Measurements from ENCODE around the gene OR10A4.

DNA sequence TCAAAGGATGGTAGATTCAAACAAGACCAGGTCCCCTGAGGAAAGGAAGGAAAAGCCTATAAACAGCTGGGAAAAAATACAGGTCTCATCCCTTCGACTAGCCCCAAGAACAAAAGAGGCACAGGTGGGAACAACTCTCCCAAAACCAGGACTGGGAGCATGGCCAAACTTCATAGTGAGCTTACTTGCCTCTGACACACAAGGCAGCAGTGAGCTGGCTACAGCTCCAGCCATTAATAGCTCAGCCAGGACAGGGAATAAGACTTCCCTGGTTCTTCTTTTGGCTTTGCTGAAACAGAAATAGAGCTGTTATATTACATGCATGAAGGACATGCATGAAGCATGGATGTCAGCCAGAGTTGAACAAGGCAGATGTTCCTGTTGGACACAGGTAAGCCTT, 13.5 kb upstream of the OR10A4 start, which contains the start of gene OR10A2:
- TF ChIP-seq TAF1 (IDR thresholded peaks at IDR 0.05; ENCODE audit: borderline replicate concordance, low read depth, low read length) (no peak), FOXK2 (IDR thresholded peaks at IDR 0.05) (no peak), POLR2A (IDR thresholded peaks at IDR 0.05; ENCODE audit: low read depth, low read length) (no peak), CTCF (IDR thresholded peaks at IDR 0.05 in 2 of 3, conservative IDR thresholded peaks at IDR 0.05 in 1 of 3; ENCODE audit: control insufficient read depth in 2 of 3, extremely low read depth in 1 of 3, insufficient read depth in 1 of 3, low read depth in 3 of 3, low read length in 3 of 3) (no peak), CHD4 (IDR thresholded peaks at IDR 0.05) (no peak)
- TF ChIP-seq, protein P1, sequence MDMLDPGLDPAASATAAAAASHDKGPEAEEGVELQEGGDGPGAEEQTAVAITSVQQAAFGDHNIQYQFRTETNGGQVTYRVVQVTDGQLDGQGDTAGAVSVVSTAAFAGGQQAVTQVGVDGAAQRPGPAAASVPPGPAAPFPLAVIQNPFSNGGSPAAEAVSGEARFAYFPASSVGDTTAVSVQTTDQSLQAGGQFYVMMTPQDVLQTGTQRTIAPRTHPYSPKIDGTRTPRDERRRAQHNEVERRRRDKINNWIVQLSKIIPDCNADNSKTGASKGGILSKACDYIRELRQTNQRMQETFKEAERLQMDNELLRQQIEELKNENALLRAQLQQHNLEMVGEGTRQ (IDR thresholded peaks at IDR 0.05; ENCODE audit: borderline replicate concordance, low read depth, low read length) = no peak
- TF ChIP-seq, protein P2, sequence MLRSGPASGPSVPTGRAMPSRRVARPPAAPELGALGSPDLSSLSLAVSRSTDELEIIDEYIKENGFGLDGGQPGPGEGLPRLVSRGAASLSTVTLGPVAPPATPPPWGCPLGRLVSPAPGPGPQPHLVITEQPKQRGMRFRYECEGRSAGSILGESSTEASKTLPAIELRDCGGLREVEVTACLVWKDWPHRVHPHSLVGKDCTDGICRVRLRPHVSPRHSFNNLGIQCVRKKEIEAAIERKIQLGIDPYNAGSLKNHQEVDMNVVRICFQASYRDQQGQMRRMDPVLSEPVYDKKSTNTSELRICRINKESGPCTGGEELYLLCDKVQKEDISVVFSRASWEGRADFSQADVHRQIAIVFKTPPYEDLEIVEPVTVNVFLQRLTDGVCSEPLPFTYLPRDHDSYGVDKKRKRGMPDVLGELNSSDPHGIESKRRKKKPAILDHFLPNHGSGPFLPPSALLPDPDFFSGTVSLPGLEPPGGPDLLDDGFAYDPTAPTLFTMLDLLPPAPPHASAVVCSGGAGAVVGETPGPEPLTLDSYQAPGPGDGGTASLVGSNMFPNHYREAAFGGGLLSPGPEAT (IDR thresholded peaks at IDR 0.05; ENCODE audit: low read depth) = no peak
- TF ChIP-seq, protein P3, sequence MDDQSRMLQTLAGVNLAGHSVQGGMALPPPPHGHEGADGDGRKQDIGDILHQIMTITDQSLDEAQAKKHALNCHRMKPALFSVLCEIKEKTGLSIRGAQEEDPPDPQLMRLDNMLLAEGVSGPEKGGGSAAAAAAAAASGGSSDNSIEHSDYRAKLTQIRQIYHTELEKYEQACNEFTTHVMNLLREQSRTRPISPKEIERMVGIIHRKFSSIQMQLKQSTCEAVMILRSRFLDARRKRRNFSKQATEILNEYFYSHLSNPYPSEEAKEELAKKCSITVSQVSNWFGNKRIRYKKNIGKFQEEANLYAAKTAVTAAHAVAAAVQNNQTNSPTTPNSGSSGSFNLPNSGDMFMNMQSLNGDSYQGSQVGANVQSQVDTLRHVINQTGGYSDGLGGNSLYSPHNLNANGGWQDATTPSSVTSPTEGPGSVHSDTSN (IDR thresholded peaks at IDR 0.05; ENCODE audit: insufficient replicate concordance, low read depth, low read length) = no peak
